ENCODE measurements around the gene MPLKIP.
"Not testable (repeated sequence)": the region's sequence is repeated elsewhere in the genome, so short reads cannot be mapped to it uniquely, and the experiment has no call there.

MPLKIP gene

GRCh38 chr7:40134428-40135316 is at the start of gene MPLKIP, which contains the start of gene SUGCT:
TSS of gene MPLKIP (minus strand) at chr7:40134622. CDS start at chr7:40134567, 55 bp downstream.
TSS of gene SUGCT (plus strand) at chr7:40135005.
- DNase-seq (ENCODE audit: extremely low read depth, low read depth) = peak; percentile 71
- peak within 1 kb of the TSS; percentile 92 for H3K4me3 ChIP-seq (replicated peaks; ENCODE audit: low read depth, low read length)
- TF ChIP-seq, protein P1, sequence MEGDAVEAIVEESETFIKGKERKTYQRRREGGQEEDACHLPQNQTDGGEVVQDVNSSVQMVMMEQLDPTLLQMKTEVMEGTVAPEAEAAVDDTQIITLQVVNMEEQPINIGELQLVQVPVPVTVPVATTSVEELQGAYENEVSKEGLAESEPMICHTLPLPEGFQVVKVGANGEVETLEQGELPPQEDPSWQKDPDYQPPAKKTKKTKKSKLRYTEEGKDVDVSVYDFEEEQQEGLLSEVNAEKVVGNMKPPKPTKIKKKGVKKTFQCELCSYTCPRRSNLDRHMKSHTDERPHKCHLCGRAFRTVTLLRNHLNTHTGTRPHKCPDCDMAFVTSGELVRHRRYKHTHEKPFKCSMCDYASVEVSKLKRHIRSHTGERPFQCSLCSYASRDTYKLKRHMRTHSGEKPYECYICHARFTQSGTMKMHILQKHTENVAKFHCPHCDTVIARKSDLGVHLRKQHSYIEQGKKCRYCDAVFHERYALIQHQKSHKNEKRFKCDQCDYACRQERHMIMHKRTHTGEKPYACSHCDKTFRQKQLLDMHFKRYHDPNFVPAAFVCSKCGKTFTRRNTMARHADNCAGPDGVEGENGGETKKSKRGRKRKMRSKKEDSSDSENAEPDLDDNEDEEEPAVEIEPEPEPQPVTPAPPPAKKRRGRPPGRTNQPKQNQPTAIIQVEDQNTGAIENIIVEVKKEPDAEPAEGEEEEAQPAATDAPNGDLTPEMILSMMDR (IDR thresholded peaks at IDR 0.05; ENCODE audit: low read depth, low read length, missing control alignments) = peak; percentile 96

DNA sequence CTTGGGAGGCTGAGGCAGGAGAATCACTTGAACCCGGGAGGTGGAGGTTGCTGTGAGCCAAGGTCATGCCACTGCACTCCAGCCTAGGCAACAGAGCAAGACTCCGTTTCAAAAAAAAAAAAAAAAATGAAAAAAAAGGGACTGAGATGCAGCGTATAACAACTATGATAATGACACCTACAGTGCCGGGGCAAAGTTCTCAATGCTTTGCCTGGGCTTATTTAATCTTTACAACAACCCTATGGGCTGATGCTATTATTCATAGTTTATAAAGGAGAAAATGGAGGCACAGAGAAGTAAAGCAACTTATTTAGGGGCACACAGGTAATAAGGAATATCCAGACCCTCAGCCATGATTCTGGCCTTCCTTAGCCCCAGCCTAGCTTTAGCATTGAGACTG is 48.0 kb upstream of the MPLKIP start:
- H3K4me3 ChIP-seq (replicated peaks; ENCODE audit: low read depth, low read length) = no peak overlapping the region
- TF ChIP-seq, protein P1 (IDR thresholded peaks at IDR 0.05; ENCODE audit: low read depth, low read length, missing control alignments) = no peak
- DNase-seq (ENCODE audit: extremely low read depth, low read depth) = no peak

DNA sequence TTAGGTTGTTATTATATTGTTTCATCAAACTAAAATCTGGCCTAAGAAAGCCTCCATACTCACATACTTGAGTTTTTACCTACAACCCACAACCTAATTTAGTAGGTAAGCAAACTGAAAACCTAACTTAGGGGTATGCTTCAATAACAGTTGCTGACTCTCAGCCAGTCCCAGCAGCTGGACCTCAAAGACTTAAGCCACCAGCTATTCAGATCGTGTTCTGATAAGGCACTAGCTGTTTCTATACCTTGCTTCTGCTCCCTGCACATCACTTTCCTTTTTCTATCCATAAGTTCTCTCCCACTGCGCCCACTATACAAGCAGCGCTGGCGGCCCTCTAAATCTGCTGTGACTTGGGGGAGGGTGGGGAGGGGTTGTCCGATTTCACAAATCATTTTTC is 42.6 kb upstream of the MPLKIP start:
- DNase-seq (ENCODE audit: extremely low read depth, low read depth) = no peak
- H3K4me3 ChIP-seq (replicated peaks; ENCODE audit: low read depth, low read length) = no peak overlapping the region
- TF ChIP-seq, protein P1 (IDR thresholded peaks at IDR 0.05; ENCODE audit: low read depth, low read length, missing control alignments) = no peak

DNA sequence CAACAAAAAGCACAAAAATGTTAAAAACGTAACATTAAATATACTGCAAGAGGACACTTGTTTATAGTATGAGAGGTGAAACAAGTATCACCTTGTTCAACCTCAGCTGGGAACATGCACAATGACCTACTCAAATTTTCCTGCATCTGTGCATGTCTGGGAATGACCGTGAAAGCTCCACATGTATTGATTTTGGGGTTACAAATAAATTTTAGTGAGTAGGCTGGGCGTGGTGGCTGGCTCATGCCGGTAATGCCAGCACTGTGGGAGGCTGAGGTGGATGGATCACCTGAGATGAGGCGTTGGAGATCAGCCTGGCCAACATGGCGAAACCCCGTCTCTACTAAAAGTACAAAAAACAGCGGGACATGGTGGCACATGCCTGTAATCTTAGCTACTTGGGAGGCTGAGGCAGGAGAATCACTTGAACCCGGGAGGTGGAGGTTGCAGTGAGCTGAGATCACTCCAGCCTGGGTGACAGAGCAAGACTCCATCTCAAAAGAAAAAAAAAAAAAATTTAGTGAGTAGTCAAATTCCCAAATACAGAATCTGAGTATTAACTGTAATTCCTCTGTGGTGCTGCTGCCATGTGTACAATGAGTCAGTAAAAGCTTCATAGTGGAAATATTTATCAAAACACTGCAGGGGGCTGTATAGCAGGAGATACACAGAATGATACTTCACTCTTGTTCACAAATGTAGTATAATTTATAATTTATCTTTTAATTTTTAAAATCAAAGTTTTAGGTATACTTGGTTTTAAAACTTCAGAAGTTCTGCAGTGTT is 41.5 kb upstream of the MPLKIP start:
- TF ChIP-seq, protein P1 (IDR thresholded peaks at IDR 0.05; ENCODE audit: low read depth, low read length, missing control alignments) = no peak
- H3K4me3 ChIP-seq (replicated peaks; ENCODE audit: low read depth, low read length) = no peak overlapping the region
- DNase-seq (ENCODE audit: extremely low read depth, low read depth) = no peak

DNA sequence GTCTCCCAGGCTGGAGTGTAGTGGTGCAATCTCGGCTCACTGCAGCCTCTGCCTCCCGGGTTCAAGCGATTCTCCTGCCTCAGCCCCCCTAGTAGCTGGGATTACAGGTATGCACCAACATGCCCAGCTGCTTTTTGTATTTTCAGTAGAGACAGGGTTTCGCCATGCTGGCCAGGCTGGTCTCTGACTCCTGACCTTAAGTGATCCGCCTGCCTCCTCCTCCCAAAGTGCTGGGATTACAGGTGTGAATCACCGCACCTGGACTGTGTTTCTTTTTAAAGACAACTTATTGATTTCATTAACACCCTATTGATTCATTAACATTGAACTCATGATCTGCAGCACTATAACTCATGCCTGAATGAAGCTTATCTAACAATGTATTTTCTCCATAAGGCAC is 40.8 kb upstream of the MPLKIP start:
- DNase-seq (ENCODE audit: extremely low read depth, low read depth); H3K4me3 ChIP-seq (replicated peaks; ENCODE audit: low read depth, low read length): not testable (repeated sequence)

- not testable (repeated sequence) for H3K4me3 ChIP-seq (replicated peaks; ENCODE audit: low read depth, low read length); DNase-seq (ENCODE audit: extremely low read depth, low read depth)
These were observed 38.7 kb upstream of the MPLKIP start for GRCh38 chr7:40173121-40173520.

DNA sequence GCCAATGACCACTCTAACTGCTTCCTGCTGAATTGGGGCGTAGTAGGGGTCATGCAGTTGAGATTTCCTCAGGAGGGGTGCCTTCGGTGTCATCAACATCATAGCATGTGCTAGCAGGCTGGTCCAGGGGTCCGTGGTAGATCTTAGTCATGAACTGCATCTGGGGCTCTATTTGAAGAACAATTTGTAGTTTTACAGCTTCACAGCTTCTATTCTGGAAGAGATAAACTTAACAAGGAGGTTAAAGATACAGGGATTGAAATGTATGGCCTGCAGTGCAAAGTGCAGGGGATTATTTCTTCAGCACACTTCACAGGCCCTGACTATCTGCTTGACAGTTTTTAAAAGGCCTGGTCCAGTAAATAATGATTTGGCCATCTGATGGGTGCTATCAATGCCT is 33.8 kb upstream of the MPLKIP start:
- not testable (repeated sequence) for DNase-seq (ENCODE audit: extremely low read depth, low read depth); H3K4me3 ChIP-seq (replicated peaks; ENCODE audit: low read depth, low read length)

- H3K4me3 ChIP-seq (replicated peaks; ENCODE audit: low read depth, low read length) = no peak overlapping the region
These were observed 32.9 kb upstream of the MPLKIP start for GRCh38 chr7:40167291-40167690.

More at GRCh38 chr7:40167291-40167690, 32.9 kb upstream of the MPLKIP start:
- TF ChIP-seq, protein P1 (IDR thresholded peaks at IDR 0.05; ENCODE audit: low read depth, low read length, missing control alignments) = no peak
- no peak for DNase-seq (ENCODE audit: extremely low read depth, low read depth)

Data from HFF-Myc (cell line).